ENCODE data around the gene PALD1. TPM values are rescaled to one million over a fixed set of nuclear protein-coding genes. Genes with fewer than 3 reads are reported as not detected.

The PALD1 gene
- total and polyA plus RNA-seq, 9 donors = 14.0 to 21.3 (median 18.3) TPM

- Histone ChIP-seq H3K4me1 (ENCODE audit: control insufficient read depth, insufficient read depth, low read length) (peaks cover 42% of the 10 kb centered on the region), H3K27ac (ENCODE audit: low read length) (no peak overlapping the region)
- WGBS (ENCODE audit: insufficient coverage) = 45% methylated on average over 14 of the region's 17 CpGs
These were observed 20.7 kb upstream of the PALD1 start for GRCh38 chr10:70457759-70458305.

GRCh38 chr10:70458329-70459060 lies 20.1 kb upstream of the PALD1 start:
- no peaks in the 10 kb centered on the region for H3K9me3 ChIP-seq (replicated peaks; ENCODE audit: control insufficient read depth, low read depth, low read length)
- H3K4me1 ChIP-seq (ENCODE audit: control insufficient read depth, insufficient read depth, low read length) = peaks cover 44% of the 10 kb centered on the region
- no peaks in the 10 kb centered on the region for H3K36me3 ChIP-seq (ENCODE audit: control insufficient read depth, insufficient read depth, low read length)
- peak overlapping the region; percentile 30 for H3K4me3 ChIP-seq (ENCODE audit: low read length)
- H3K27me3 ChIP-seq (ENCODE audit: control insufficient read depth, insufficient read depth, low read length) = peaks cover 37% of the 10 kb centered on the region
- 3% methylated on average over 54 of the region's 62 CpGs for WGBS (ENCODE audit: insufficient coverage)
- peak; percentile 62 for DNase-seq
- H3K27ac ChIP-seq (ENCODE audit: low read length) = peak overlapping the region; percentile 51

More at GRCh38 chr10:70457759-70458305, 20.7 kb upstream of the PALD1 start:
- no peak for DNase-seq
- Histone ChIP-seq H3K36me3 (ENCODE audit: control insufficient read depth, insufficient read depth, low read length) (no peaks in the 10 kb centered on the region), H3K9me3 (replicated peaks; ENCODE audit: control insufficient read depth, low read depth, low read length) (no peaks in the 10 kb centered on the region), H3K27me3 (ENCODE audit: control insufficient read depth, insufficient read depth, low read length) (peaks cover 37% of the 10 kb centered on the region), H3K4me3 (ENCODE audit: low read length) (no peak overlapping the region)

GRCh38 chr10:70459061-70459773 lies 19.4 kb upstream of the PALD1 start:
- no peak for DNase-seq
- no peaks in the 10 kb centered on the region for H3K9me3 ChIP-seq (replicated peaks; ENCODE audit: control insufficient read depth, low read depth, low read length)
- H3K27ac ChIP-seq (ENCODE audit: low read length) = peak overlapping the region; percentile 51
- H3K4me1 ChIP-seq (ENCODE audit: control insufficient read depth, insufficient read depth, low read length) = peaks cover 44% of the 10 kb centered on the region
- H3K27me3 ChIP-seq (ENCODE audit: control insufficient read depth, insufficient read depth, low read length) = peaks cover 37% of the 10 kb centered on the region
- no peaks in the 10 kb centered on the region for H3K36me3 ChIP-seq (ENCODE audit: control insufficient read depth, insufficient read depth, low read length)
- H3K4me3 ChIP-seq (ENCODE audit: low read length) = no peak overlapping the region
- WGBS (ENCODE audit: insufficient coverage) = 23% methylated on average over 12 of the region's 19 CpGs

- H3K27me3 ChIP-seq (ENCODE audit: control insufficient read depth, insufficient read depth, low read length) = peaks cover 35% of the 10 kb centered on the region
- DNase-seq = no peak
- 57% methylated on average over 24 of the region's 29 CpGs for WGBS (ENCODE audit: insufficient coverage)
- H3K9me3 ChIP-seq (replicated peaks; ENCODE audit: control insufficient read depth, low read depth, low read length) = no peaks in the 10 kb centered on the region
- no peak overlapping the region for H3K4me3 ChIP-seq (ENCODE audit: low read length)
- peaks cover 44% of the 10 kb centered on the region for H3K4me1 ChIP-seq (ENCODE audit: control insufficient read depth, insufficient read depth, low read length)
- H3K36me3 ChIP-seq (ENCODE audit: control insufficient read depth, insufficient read depth, low read length) = no peaks in the 10 kb centered on the region
- no peak overlapping the region for H3K27ac ChIP-seq (ENCODE audit: low read length)
These were observed 18.6 kb upstream of the PALD1 start for GRCh38 chr10:70459774-70460490.

- Histone ChIP-seq H3K4me3 (ENCODE audit: low read length) (no peak overlapping the region), H3K4me1 (ENCODE audit: control insufficient read depth, insufficient read depth, low read length) (peaks cover 41% of the 10 kb centered on the region), H3K27me3 (ENCODE audit: control insufficient read depth, insufficient read depth, low read length) (peaks cover 24% of the 10 kb centered on the region), H3K27ac (ENCODE audit: low read length) (peak overlapping the region; percentile 51), H3K36me3 (ENCODE audit: control insufficient read depth, insufficient read depth, low read length) (no peaks in the 10 kb centered on the region), H3K9me3 (replicated peaks; ENCODE audit: control insufficient read depth, low read depth, low read length) (no peaks in the 10 kb centered on the region)
- peak; percentile 74 for DNase-seq
- WGBS (ENCODE audit: insufficient coverage) = 41% methylated on average over 6 of the region's 13 CpGs
These were observed 16.9 kb upstream of the PALD1 start for GRCh38 chr10:70461397-70462348.

- Histone ChIP-seq H3K27me3 (ENCODE audit: control insufficient read depth, insufficient read depth, low read length) (peaks cover 27% of the 10 kb centered on the region), H3K9me3 (replicated peaks; ENCODE audit: control insufficient read depth, low read depth, low read length) (no peaks in the 10 kb centered on the region), H3K4me1 (ENCODE audit: control insufficient read depth, insufficient read depth, low read length) (peaks cover 40% of the 10 kb centered on the region), H3K36me3 (ENCODE audit: control insufficient read depth, insufficient read depth, low read length) (no peaks in the 10 kb centered on the region), H3K4me3 (ENCODE audit: low read length) (no peak overlapping the region), H3K27ac (ENCODE audit: low read length) (peak overlapping the region; percentile 51)
- DNase-seq = peak; percentile 87
- WGBS (ENCODE audit: insufficient coverage) = 46% methylated on average over 2 of the region's 4 CpGs
These were observed 16.1 kb upstream of the PALD1 start for GRCh38 chr10:70462349-70462984.

GRCh38 chr10:70465278-70465677 lies 13.3 kb upstream of the PALD1 start:
- H3K36me3 ChIP-seq (ENCODE audit: control insufficient read depth, insufficient read depth, low read length) = no peaks in the 10 kb centered on the region
- no peak overlapping the region for H3K4me3 ChIP-seq (ENCODE audit: low read length)
- H3K4me1 ChIP-seq (ENCODE audit: control insufficient read depth, insufficient read depth, low read length) = peaks cover 29% of the 10 kb centered on the region
- H3K27ac ChIP-seq (ENCODE audit: low read length) = no peak overlapping the region
- H3K27me3 ChIP-seq (ENCODE audit: control insufficient read depth, insufficient read depth, low read length) = peaks cover 9% of the 10 kb centered on the region
- no CpG with 5 or more reads among the region's 4 CpGs for WGBS (ENCODE audit: insufficient coverage)
- no peak for DNase-seq
- H3K9me3 ChIP-seq (replicated peaks; ENCODE audit: control insufficient read depth, low read depth, low read length) = no peaks in the 10 kb centered on the region

GRCh38 chr10:70465832-70466231 lies 12.7 kb upstream of the PALD1 start:
- no CpG with 5 or more reads among the region's 2 CpGs for WGBS (ENCODE audit: insufficient coverage)
- DNase-seq = no peak
- H3K36me3 ChIP-seq (ENCODE audit: control insufficient read depth, insufficient read depth, low read length) = no peaks in the 10 kb centered on the region
- H3K4me1 ChIP-seq (ENCODE audit: control insufficient read depth, insufficient read depth, low read length) = peaks cover 29% of the 10 kb centered on the region
- H3K27me3 ChIP-seq (ENCODE audit: control insufficient read depth, insufficient read depth, low read length) = peaks cover 9% of the 10 kb centered on the region
- no peaks in the 10 kb centered on the region for H3K9me3 ChIP-seq (replicated peaks; ENCODE audit: control insufficient read depth, low read depth, low read length)
- H3K4me3 ChIP-seq (ENCODE audit: low read length) = no peak overlapping the region
- no peak overlapping the region for H3K27ac ChIP-seq (ENCODE audit: low read length)

- DNase-seq = no peak
- no peak overlapping the region for H3K27ac ChIP-seq (ENCODE audit: low read length)
- peaks cover 9% of the 10 kb centered on the region for H3K27me3 ChIP-seq (ENCODE audit: control insufficient read depth, insufficient read depth, low read length)
- peaks cover 21% of the 10 kb centered on the region for H3K4me1 ChIP-seq (ENCODE audit: control insufficient read depth, insufficient read depth, low read length)
- no peaks in the 10 kb centered on the region for H3K36me3 ChIP-seq (ENCODE audit: control insufficient read depth, insufficient read depth, low read length)
- no peak overlapping the region for H3K4me3 ChIP-seq (ENCODE audit: low read length)
- 78% methylated on average over 2 of the region's 3 CpGs for WGBS (ENCODE audit: insufficient coverage)
- H3K9me3 ChIP-seq (replicated peaks; ENCODE audit: control insufficient read depth, low read depth, low read length) = no peaks in the 10 kb centered on the region
These were observed 11.6 kb upstream of the PALD1 start for GRCh38 chr10:70466951-70467350.

All from muscle of leg (tissue), 11 donors.